HepG2 (cell line): Measurements from ENCODE around the gene LMBRD2. TPM values are rescaled to one million over a fixed set of nuclear protein-coding genes. Genes with fewer than 3 reads are reported as not detected.

Source experiments
- ATAC-seq: fragments of 200-7000 bp; cut with Tn5 transposase; 3 replicates; pipeline ENCODE4 v1.9.1; 2020; ENCODE audit warnings: mild to moderate bottlenecking, moderate library complexity
- BruUV-seq: library from RNA; stranded (reverse); fragments of 400-500 nt; replicated peaks from 2 replicates; lab custom pipeline; 2021; lab: Mats Ljungman, UMichigan
- CTCF ChIA-PET: fragments of 300-600 bp; formaldehyde crosslinking; extraction: SDS; loops from one replicate; lab custom pipeline; 2021; ENCODE audit warnings: low total read pairs, inconsistent platforms, low intra/inter-chr PET ratio; lab: Yijun Ruan, JAX
- POLR2A ChIA-PET: fragments of 350-600 bp; sonication (Branson Sonifier 250); formaldehyde crosslinking; loops from one replicate; lab custom pipeline; 2020; ENCODE audit warnings: antibody characterized with exemption, inconsistent platforms; lab: Yijun Ruan, JAX
- DNase-seq: peaks from one replicate; pipeline ENCODE4 v3.0.0-alpha.2; 2015; ENCODE audit warnings: low spot score
- FAIRE-seq: peaks from 3 replicates; lab custom pipeline; 2011; peaks lifted over from hg19 to GRCh38; lab: Jason Lieb, UNC
- H2AFZ ChIP-seq: one replicate; pipeline ENCODE4 v1.6.1; 2011; ENCODE audit warnings: low read length, inconsistent platforms
- H3K27ac ChIP-seq: fragments of 300-600 bp; 3 replicates; pipeline ENCODE4 v1.8.0; 2011; ENCODE audit warnings: mixed run types, mild to moderate bottlenecking, mixed read lengths, low read length, inconsistent platforms; ENCODE audit not compliant: insufficient read depth; ENCODE audit errors: extremely low read length
- H3K27me3 ChIP-seq, 2 experiments: fragments of 200-600 bp in 1 of 2; 2 replicates in 1 of 2; 3 replicates in 1 of 2; pipeline versions ENCODE4 v1.6.0 to v1.8.0; 2011; ENCODE audit warnings: low read length in 2 of 2, mild to moderate bottlenecking in 2 of 2, moderate library complexity in 2 of 2, inconsistent platforms in 1 of 2; ENCODE audit not compliant: insufficient read depth in 2 of 2, control insufficient read depth in 1 of 2
- H3K36me3 ChIP-seq, 2 experiments: fragments of 200-600 bp in 1 of 2; replicated peaks in 1 of 2; 2 replicates in 1 of 2; 3 replicates in 1 of 2; pipeline versions ENCODE4 v1.5.1 to v1.8.0; 2011; ENCODE audit warnings: low read length in 2 of 2, inconsistent platforms in 1 of 2; ENCODE audit not compliant: insufficient read depth in 2 of 2, control insufficient read depth in 1 of 2
- H3K4me1 ChIP-seq: 2 replicates; pipeline ENCODE4 v1.5.1; 2012; ENCODE audit warnings: low read length, inconsistent platforms; ENCODE audit not compliant: insufficient read depth
- H3K4me2 ChIP-seq: 2 replicates; pipeline ENCODE4 v1.6.0; 2011; ENCODE audit warnings: low read depth, low read length, inconsistent platforms
- H3K4me3 ChIP-seq, 3 experiments: fragments of 200-600 bp in 1 of 3; sonication (generic), shearing (Covaris generic) in 1 of 3; replicated peaks in 1 of 3; 2 replicates each; pipeline ENCODE4 v1.5.1; 2011 to 2016; ENCODE audit warnings: low read length in 3 of 3, inconsistent platforms in 2 of 3, low read depth in 2 of 3, mild to moderate bottlenecking in 2 of 3, control low read depth in 1 of 3, mixed read lengths in 1 of 3; ENCODE audit not compliant: insufficient read depth in 1 of 3
- H3K79me2 ChIP-seq: one replicate; pipeline ENCODE4 v1.6.1; 2011; ENCODE audit warnings: low read length, inconsistent platforms; ENCODE audit not compliant: insufficient read depth
- H3K9ac ChIP-seq: 2 replicates; pipeline ENCODE4 v1.6.0; 2011; ENCODE audit warnings: mild to moderate bottlenecking, low read depth, low read length, inconsistent platforms; ENCODE audit not compliant: insufficient read depth
- H3K9me3 ChIP-seq: 2 replicates; pipeline ENCODE4 v1.5.1; 2012; ENCODE audit warnings: mild to moderate bottlenecking, low read length
- H4K20me1 ChIP-seq: 2 replicates; pipeline ENCODE4 v1.6.0; 2011; ENCODE audit warnings: inconsistent platforms, mild to moderate bottlenecking, low read length, moderate library complexity; ENCODE audit not compliant: insufficient read depth
- AHR ChIP-seq: IDR thresholded peaks from 2 replicates; pipeline ENCODE4 v1.6.1; 2018; ENCODE audit warnings: missing genetic modification reagents, missing compliant biosample characterization
- ARNTL ChIP-seq: sonication (generic); formaldehyde crosslinking; IDR thresholded peaks from 2 replicates; pipeline ENCODE4 v1.4.0; 2020; ENCODE audit warnings: mild to moderate bottlenecking, missing genetic modification reagents
- KLF13 ChIP-seq: sonication (generic); formaldehyde crosslinking; IDR thresholded peaks from 2 replicates; pipeline ENCODE4 v1.4.0; 2020; ENCODE audit warnings: mild to moderate bottlenecking, missing genetic modification reagents
- POLR2A ChIP-seq, 2 experiments: IDR thresholded peaks; 2 replicates each; pipeline ENCODE4 v1.6.1; 2011; ENCODE audit warnings: low read depth in 2 of 2, low read length in 2 of 2, mild to moderate bottlenecking in 1 of 2, moderate library complexity in 1 of 2; ENCODE audit not compliant: insufficient read depth in 1 of 2
- SP5 ChIP-seq: IDR thresholded peaks from 2 replicates; pipeline ENCODE4 v1.6.1; 2016; ENCODE audit warnings: low read depth, borderline replicate concordance
- STAG1 ChIP-seq: sonication (generic); formaldehyde crosslinking; IDR thresholded peaks from 2 replicates; pipeline ENCODE4 v1.4.0; 2020; ENCODE audit warnings: missing genetic modification reagents
- ZBTB2 ChIP-seq: sonication (generic); formaldehyde crosslinking; IDR thresholded peaks from 2 replicates; pipeline ENCODE4 v1.8.0; 2022; ENCODE audit warnings: low read depth, missing genetic modification reagents
- ZNF235 ChIP-seq: sonication (generic); formaldehyde crosslinking; IDR thresholded peaks from 2 replicates; pipeline ENCODE4 v1.8.1; 2023; ENCODE audit warnings: mild to moderate bottlenecking, missing genetic modification reagents, borderline replicate concordance
- ZNF644 ChIP-seq: IDR thresholded peaks from 2 replicates; pipeline ENCODE4 v1.6.1; 2016; ENCODE audit warnings: low read depth
- WGBS: methylation state at CpG from one replicate; pipeline ENCODE4 v1.1.6; 2017; ENCODE audit warnings: low lambda C conversion rate; 5-methylcytosine and 5-hydroxymethylcytosine counted together
- in situ Hi-C: cut with HindIII; loops from 2 replicates; pipeline ENCODE4 v1.10.0; 2017; ENCODE audit warnings: low pct_unique_long_range_greater_than_20kb; ENCODE audit not compliant: extremely low pct_ligation_motif_present
- intact Hi-C: fragments of 100-400 bp; cut with micrococcal nuclease; formaldehyde crosslinking; loops from one replicate; pipeline ENCODE4 v1.10.0; 2022; ENCODE audit not compliant: unreplicated experiment
- polyA plus RNA-seq, 8 experiments: library from polyadenylated mRNA; depleted of rRNA in 3 of 8; stranded (reverse) in 7 of 8; unstranded in 1 of 8; fragments of >200 nt; fragmentation: Illumina TruSeq in 4 of 8; extraction: Trizol in 4 of 8; gene quantifications; 2 replicates each; pipeline versions ENCODE4 v1.2.1 to v1.2.3, GENCODE V29; 2011 to 2016; ENCODE audit warnings: low read depth in 4 of 8, missing spikeins in 1 of 8, mixed read lengths in 1 of 8; ENCODE audit not compliant: insufficient read depth in 1 of 8
- total RNA-seq, 5 experiments: library from RNA; depleted of rRNA; stranded (reverse); fragments of >200 nt; fragmentation: Illumina TruSeq; extraction: Trizol; gene quantifications; 2 replicates each; pipeline ENCODE4 v1.2.3, GENCODE V29; 2016; ENCODE audit warnings: low read depth in 1 of 5
- TF ChIP-seq, protein P1 (sequence below): sonication (generic); formaldehyde crosslinking; IDR thresholded peaks from 2 replicates; pipeline ENCODE4 v1.4.0; 2020; ENCODE audit warnings: missing genetic modification reagents, borderline replicate concordance
- TF ChIP-seq, protein P2 (sequence below): sonication (generic); formaldehyde crosslinking; IDR thresholded peaks from 2 replicates; pipeline ENCODE4 v1.4.0; 2020; ENCODE audit warnings: mild to moderate bottlenecking, missing genetic modification reagents

LMBRD2 gene
- total and polyA plus RNA-seq, 2 of the 13 experiments (the other 11 are each of a cell fraction or from before 2014, with no cell fraction given): 2.0 to 4.7 TPM

GRCh38 chr5:36078430-36078829 is 73.3 kb downstream of the LMBRD2 start (continued):
- TF ChIP-seq ZBTB2 (CRISPR knock-in tag): no peak
- TF ChIP-seq SP5 (CRISPR knock-in tag): no peak
- TF ChIP-seq AHR (CRISPR knock-in tag): no peak
- no peak for TF ChIP-seq ZNF644
- TF ChIP-seq, protein P1, sequence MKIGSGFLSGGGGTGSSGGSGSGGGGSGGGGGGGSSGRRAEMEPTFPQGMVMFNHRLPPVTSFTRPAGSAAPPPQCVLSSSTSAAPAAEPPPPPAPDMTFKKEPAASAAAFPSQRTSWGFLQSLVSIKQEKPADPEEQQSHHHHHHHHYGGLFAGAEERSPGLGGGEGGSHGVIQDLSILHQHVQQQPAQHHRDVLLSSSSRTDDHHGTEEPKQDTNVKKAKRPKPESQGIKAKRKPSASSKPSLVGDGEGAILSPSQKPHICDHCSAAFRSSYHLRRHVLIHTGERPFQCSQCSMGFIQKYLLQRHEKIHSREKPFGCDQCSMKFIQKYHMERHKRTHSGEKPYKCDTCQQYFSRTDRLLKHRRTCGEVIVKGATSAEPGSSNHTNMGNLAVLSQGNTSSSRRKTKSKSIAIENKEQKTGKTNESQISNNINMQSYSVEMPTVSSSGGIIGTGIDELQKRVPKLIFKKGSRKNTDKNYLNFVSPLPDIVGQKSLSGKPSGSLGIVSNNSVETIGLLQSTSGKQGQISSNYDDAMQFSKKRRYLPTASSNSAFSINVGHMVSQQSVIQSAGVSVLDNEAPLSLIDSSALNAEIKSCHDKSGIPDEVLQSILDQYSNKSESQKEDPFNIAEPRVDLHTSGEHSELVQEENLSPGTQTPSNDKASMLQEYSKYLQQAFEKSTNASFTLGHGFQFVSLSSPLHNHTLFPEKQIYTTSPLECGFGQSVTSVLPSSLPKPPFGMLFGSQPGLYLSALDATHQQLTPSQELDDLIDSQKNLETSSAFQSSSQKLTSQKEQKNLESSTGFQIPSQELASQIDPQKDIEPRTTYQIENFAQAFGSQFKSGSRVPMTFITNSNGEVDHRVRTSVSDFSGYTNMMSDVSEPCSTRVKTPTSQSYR: no peak
- TF ChIP-seq ZNF235: no peak
- TF ChIP-seq KLF13: no peak
- TF ChIP-seq ARNTL: no peak
- TF ChIP-seq, all 625 proteins: peak for 0

DNA sequence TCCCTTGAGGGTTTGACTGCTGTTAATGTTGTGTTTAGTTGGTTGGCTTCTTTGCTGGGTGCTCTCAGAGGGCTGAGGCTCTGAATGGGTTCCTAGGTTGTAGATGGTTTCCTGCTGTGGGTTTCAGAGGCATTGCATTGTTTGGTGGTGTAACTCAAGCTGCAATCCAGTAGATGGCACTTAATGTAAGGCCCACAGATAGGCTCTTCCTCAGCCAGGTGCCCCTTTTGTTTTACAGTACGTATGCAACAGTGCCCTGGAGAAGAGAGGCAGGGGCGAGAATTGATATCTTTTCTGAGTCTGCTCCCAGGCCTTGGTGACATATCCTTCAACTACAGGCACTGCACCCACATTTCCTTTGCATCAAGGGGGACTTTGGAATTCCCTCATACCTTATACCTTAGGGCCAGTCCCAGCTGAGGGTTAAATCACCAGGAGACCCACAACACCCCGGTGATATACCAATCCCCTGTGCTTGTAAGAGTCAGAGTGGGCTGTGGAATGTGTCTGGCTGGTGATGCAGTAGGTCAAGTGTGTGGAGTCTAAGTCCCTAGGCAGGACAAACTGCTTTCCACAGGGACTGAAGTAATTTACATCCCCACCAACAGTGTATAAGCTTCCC is 78.0 kb downstream of the LMBRD2 start:
- ATAC-seq: peak; percentile 97
- TF ChIP-seq STAG1 (CRISPR knock-in tag) (peak; percentile 62), ZNF235 (no peak), POLR2A (IDR thresholded peaks at IDR 0.05; ENCODE audit: insufficient read depth in 1 of 2, low read depth in 2 of 2, low read length in 2 of 2) (no peak)
- TF ChIP-seq, protein P2, sequence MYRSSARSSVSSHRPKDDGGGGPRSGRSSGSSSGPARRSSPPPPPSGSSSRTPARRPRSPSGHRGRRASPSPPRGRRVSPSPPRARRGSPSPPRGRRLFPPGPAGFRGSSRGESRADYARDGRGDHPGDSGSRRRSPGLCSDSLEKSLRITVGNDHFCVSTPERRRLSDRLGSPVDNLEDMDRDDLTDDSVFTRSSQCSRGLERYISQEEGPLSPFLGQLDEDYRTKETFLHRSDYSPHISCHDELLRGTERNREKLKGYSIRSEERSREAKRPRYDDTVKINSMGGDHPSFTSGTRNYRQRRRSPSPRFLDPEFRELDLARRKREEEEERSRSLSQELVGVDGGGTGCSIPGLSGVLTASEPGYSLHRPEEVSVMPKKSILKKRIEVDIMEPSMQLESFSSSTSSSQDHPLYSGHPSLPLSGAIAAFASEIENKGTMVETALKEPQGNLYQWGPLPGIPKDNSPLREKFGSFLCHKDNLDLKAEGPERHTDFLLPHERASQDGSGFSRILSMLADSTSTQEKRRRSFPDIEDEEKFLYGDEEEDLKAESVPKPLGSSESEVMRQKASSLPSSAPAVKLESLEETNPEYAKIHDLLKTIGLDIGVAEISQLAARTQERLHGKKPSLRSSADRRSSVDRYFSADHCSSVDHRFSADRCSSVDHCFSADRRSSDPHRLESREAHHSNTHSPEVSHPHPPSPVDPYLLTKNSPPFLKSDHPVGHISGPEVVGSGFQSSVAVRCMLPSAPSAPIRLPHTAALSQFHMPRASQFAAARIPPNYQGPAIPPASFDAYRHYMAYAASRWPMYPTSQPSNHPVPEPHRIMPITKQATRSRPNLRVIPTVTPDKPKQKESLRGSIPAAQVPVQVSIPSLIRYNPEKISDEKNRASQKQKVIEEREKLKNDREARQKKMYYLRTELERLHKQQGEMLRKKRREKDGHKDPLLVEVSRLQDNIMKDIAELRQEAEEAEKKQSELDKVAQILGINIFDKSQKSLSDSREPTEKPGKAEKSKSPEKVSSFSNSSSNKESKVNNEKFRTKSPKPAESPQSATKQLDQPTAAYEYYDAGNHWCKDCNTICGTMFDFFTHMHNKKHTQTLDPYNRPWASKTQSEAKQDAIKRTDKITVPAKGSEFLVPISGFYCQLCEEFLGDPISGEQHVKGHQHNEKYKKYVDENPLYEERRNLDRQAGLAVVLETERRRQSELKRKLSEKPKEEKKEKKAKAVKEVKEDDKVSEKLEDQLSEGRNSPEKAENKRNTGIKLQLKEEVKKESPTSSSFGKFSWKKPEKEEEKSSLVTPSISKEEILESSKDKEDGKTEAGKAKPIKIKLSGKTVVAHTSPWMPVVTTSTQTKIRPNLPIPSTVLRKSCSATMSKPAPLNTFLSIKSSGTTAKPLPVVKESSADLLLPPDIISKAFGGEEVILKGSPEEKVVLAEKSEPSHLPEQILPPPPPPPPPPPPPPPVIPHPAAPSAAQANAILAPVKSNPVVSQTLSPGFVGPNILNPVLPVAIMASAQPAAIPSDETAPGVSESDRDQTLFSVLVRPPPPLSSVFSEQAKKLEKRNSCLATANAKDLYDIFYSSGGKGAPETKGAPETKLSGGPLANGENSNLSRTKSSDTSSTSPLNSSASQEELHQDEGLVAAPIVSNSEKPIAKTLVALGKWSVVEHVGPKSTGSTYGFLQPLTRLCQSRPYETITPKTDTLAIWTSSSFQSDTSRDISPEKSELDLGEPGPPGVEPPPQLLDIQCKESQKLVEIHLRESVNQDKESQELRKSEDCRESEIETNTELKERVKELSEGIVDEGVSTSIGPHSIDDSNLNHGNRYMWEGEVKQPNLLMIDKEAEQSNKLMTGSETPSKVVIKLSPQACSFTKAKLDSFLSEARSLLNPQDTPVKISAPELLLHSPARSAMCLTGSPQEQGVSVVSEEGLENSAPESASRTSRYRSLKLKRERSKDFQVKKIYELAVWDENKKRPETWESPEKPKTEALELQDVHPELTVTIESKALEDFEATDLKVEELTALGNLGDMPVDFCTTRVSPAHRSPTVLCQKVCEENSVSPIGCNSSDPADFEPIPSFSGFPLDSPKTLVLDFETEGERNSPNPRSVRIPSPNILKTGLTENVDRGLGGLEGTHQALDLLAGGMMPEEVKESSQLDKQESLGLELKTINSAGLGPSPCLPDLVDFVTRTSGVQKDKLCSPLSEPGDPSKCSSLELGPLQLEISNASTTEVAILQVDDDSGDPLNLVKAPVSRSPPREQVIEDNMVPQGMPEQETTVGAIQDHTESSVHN (CRISPR knock-in tag): no peak

More for the DNA sequence above, 78.0 kb downstream of the LMBRD2 start:
- Histone ChIP-seq H3K36me3 (no peaks in the 10 kb centered on the region), H4K20me1 (no peaks in the 10 kb centered on the region), H3K4me3 (no peak overlapping the region), H3K4me2 (no peak overlapping the region), H3K79me2 (no peaks in the 10 kb centered on the region), H2AFZ (no peak overlapping the region), H3K4me1 (0 out of 2 replicates have a peak, but pooled peaks cover 6% of the 10 kb centered on the region), H3K9me3 (no peaks in the 10 kb centered on the region), H3K27ac (no peak overlapping the region), H3K9ac (no peak overlapping the region), H3K27me3 (no peaks in the 10 kb centered on the region)
- ChIA-PET CTCF (no interaction called here), POLR2A (no interaction called here)
- FAIRE-seq: no peak
- DNase-seq: peak; percentile 38
- in situ Hi-C loops: loop anchor here (25.0 kb wide), 1 partner anchor 614 kb away; no protein-coding TSS in a partner anchor
- 5% methylated on average over 3 of the region's 3 CpGs for WGBS
- BruUV-seq: no TSS peak
- intact Hi-C loops: loop anchor here (10.0 kb wide), 2 partner anchors 431 to 621 kb away; no protein-coding TSS in a partner anchor
